Left lung (tissue), 10 donors: Measurements from ENCODE around the gene KIAA0232. TPM values are rescaled to one million over a fixed set of nuclear protein-coding genes. Genes with fewer than 3 reads are reported as not detected.

Source experiments
- ATAC-seq: fragments of 200-7000 bp; cut with Tn5 transposase; one replicate; pipeline ENCODE4 v1.9.1; 2020; ENCODE audit warnings: moderate library complexity
- DNase-seq, 4 donors: peaks; one replicate each; pipeline ENCODE4 v3.0.0-alpha.2; 2013 to 2020
- H3K27ac ChIP-seq, 2 donors: fragments of 200-600 bp; sonication (generic) in 1 of 2; one replicate each; pipeline versions ENCODE4 v1.5.0 to v1.8.0; 2020 to 2021
- H3K27me3 ChIP-seq, 2 donors: fragments of 200-600 bp; sonication (generic) in 1 of 2; one replicate each; pipeline versions ENCODE4 v1.5.0 to v1.8.0; 2020 to 2021
- H3K36me3 ChIP-seq, 2 donors: fragments of 200-600 bp; sonication (generic) in 1 of 2; one replicate each; pipeline versions ENCODE4 v1.5.0 to v1.8.0; 2020 to 2021
- H3K4me1 ChIP-seq, 2 donors: fragments of 200-600 bp; one replicate each; pipeline ENCODE4 v1.8.0; 2021
- H3K4me3 ChIP-seq, 2 donors: fragments of 200-600 bp; sonication (generic) in 1 of 2; one replicate each; pipeline versions ENCODE4 v1.5.0 to v1.8.0; 2020 to 2021; ENCODE audit warnings: mild to moderate bottlenecking in 1 of 2
- H3K9me3 ChIP-seq, 2 donors: fragments of 200-600 bp; sonication (generic) in 1 of 2; one replicate each; pipeline versions ENCODE4 v1.5.0 to v1.8.0; 2020 to 2021
- intact Hi-C, 2 donors: fragments of 100-400 bp; cut with DNase I; formaldehyde crosslinking; loops; one replicate each; pipeline versions ENCODE4 v1.11.2 to v1.14.2; 2022
- polyA plus RNA-seq, 6 donors: library from polyadenylated mRNA; unstranded; fragments of 120-200 nt; gene quantifications; one replicate each; pipeline ENCODE4 v1.2.1, GENCODE V29; 2013; ENCODE audit not compliant: insufficient read length in 6 of 6
- total RNA-seq, 2 donors: library from RNA; stranded (reverse); fragmentation: NEBNext Ultra II Directional; extraction: Animal tissue kit (Norgen Biotek cat#: 25700); gene quantifications; one replicate each; pipeline ENCODE4 v1.2.1, GENCODE V29; 2021
- TF ChIP-seq, protein P1 (sequence below), 2 donors: fragments of 200-600 bp; sonication (generic) in 1 of 2; IDR thresholded peaks; one replicate each; pipeline versions ENCODE4 v1.5.0 to v1.8.0; 2021; ENCODE audit warnings: antibody characterized with exemption in 2 of 2
- donor health status: DM: no; HTN: yes; CAD: no.
- donor health status: DM: no; HTN: no; CAD: no.

Gene KIAA0232
- total and polyA plus RNA-seq, 8 donors: 24.3 to 34.3 (median 29.1) TPM

- TF ChIP-seq, protein P1, sequence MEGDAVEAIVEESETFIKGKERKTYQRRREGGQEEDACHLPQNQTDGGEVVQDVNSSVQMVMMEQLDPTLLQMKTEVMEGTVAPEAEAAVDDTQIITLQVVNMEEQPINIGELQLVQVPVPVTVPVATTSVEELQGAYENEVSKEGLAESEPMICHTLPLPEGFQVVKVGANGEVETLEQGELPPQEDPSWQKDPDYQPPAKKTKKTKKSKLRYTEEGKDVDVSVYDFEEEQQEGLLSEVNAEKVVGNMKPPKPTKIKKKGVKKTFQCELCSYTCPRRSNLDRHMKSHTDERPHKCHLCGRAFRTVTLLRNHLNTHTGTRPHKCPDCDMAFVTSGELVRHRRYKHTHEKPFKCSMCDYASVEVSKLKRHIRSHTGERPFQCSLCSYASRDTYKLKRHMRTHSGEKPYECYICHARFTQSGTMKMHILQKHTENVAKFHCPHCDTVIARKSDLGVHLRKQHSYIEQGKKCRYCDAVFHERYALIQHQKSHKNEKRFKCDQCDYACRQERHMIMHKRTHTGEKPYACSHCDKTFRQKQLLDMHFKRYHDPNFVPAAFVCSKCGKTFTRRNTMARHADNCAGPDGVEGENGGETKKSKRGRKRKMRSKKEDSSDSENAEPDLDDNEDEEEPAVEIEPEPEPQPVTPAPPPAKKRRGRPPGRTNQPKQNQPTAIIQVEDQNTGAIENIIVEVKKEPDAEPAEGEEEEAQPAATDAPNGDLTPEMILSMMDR (IDR thresholded peaks at IDR 0.05): no peak
- intact Hi-C loops: no loop called here
- no peak overlapping the region for H3K4me3 ChIP-seq
- no peak for ATAC-seq
- no peaks in the 10 kb centered on the region for H3K36me3 ChIP-seq
- H3K4me1 ChIP-seq: peaks cover 0 to 61% of the 10 kb centered on the region in 2 donors
- H3K9me3 ChIP-seq: no peaks in the 10 kb centered on the region
- H3K27me3 ChIP-seq: no peaks in the 10 kb centered on the region
- DNase-seq: no peak
- H3K27ac ChIP-seq: peak overlapping the region in 1 of 2 donors; percentile 91
Measured at GRCh38 chr4:6808259-6808658, 25.7 kb downstream of the KIAA0232 start.

GRCh38 chr4:6811165-6811564 lies 28.6 kb downstream of the KIAA0232 start:
- Histone ChIP-seq H3K36me3 (no peaks in the 10 kb centered on the region), H3K27ac (no peak overlapping the region), H3K4me3 (no peak overlapping the region), H3K27me3 (no peaks in the 10 kb centered on the region), H3K9me3 (no peaks in the 10 kb centered on the region), H3K4me1 (peaks cover 0 to 54% of the 10 kb centered on the region in 2 donors)
- intact Hi-C loops: no loop called here
- no peak for ATAC-seq
- TF ChIP-seq, protein P1 (IDR thresholded peaks at IDR 0.05): no peak
- no peak for DNase-seq

DNA sequence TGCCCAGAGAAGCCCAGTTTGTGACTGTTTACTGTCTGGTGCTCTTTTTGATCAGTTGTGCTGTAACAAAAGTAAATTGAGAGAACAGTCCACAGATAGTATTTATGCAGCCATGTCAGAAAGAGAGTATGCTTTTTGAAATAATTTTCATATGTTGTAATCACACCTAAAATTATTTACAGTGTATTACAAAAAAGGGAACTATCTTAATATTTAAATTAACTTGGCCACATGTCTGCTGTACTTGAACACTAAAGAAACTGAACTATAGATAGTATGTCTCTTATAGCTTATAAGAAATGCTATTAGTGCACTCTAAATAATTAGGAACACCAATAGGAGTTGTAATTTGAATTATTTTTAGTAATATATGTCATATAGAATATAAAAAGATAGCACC lies 30.2 kb downstream of the KIAA0232 start:
- no peak for ATAC-seq
- peak overlapping the region in 1 of 2 donors; percentile 1 for H3K27ac ChIP-seq
- H3K36me3 ChIP-seq: no peaks in the 10 kb centered on the region
- no peaks in the 10 kb centered on the region for H3K27me3 ChIP-seq
- peaks cover 0 to 43% of the 10 kb centered on the region in 2 donors for H3K4me1 ChIP-seq
- intact Hi-C loops: no loop called here
- H3K4me3 ChIP-seq: no peak overlapping the region
- TF ChIP-seq, protein P1 (IDR thresholded peaks at IDR 0.05): no peak
- DNase-seq: no peak
- no peaks in the 10 kb centered on the region for H3K9me3 ChIP-seq

- Histone ChIP-seq H3K27ac (no peak overlapping the region), H3K4me1 (peaks cover 0 to 34% of the 10 kb centered on the region in 2 donors), H3K4me3 (no peak overlapping the region), H3K36me3 (no peaks in the 10 kb centered on the region), H3K27me3 (no peaks in the 10 kb centered on the region), H3K9me3 (peaks cover 0 to 3% of the 10 kb centered on the region in 2 donors)
- TF ChIP-seq, protein P1 (IDR thresholded peaks at IDR 0.05): no peak
- no peak for ATAC-seq
- intact Hi-C loops: no loop called here
- no peak for DNase-seq
Measured at GRCh38 chr4:6813725-6814124, 31.2 kb downstream of the KIAA0232 start.

- intact Hi-C loops: no loop called here
- Histone ChIP-seq H3K27me3 (no peaks in the 10 kb centered on the region), H3K9me3 (peaks cover 0 to 6% of the 10 kb centered on the region in 2 donors), H3K4me3 (no peak overlapping the region), H3K27ac (no peak overlapping the region), H3K36me3 (no peaks in the 10 kb centered on the region), H3K4me1 (peaks cover 0 to 26% of the 10 kb centered on the region in 2 donors)
- TF ChIP-seq, protein P1 (IDR thresholded peaks at IDR 0.05): no peak
- no peak for ATAC-seq
- no peak for DNase-seq
Measured at GRCh38 chr4:6815029-6815836, 32.7 kb downstream of the KIAA0232 start.
